NCI-H2029 (cell line): ENCODE results near the gene TSPEAR.

Source experiments
- DNase-seq: peaks from one replicate; lab custom pipeline; 2025; lab: John Stamatoyannopoulos, UW

Gene TSPEAR

DNA sequence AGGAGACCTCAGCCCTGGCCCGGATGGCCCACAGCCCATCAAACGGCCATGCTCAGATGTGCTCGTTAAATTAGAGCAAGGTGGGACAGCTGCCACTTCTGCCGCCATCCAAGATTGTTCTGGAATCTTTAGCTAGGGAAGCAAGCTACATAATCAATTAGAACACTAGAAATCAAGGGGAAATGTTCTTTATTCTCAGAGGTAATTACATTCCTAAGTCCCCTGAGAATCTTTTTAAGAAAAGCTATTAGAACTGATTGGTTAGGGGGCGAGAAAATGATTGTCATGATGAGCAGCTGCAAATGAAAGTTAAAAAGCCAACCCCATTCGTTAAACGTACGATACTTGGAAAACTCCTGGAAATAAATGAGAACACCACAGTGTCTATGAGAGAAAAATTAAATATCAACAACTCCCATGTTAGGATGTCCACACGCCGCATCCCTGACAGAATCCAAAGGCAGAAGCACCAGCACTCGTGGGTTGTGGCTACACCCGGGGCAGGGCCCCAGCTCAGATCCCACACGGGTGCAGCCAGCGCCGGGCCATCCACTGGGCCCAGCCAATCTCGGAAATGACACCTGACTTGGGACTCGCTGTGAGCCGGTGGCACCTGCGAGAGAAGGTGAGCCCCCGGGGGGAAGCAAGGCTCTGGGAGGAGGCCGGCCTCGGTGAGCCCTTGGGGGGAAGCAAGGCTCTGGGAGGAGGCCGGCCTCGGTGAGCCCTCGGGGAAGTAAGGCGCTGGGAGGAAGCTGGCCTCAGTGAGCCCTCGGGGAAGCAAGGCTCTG, 209.0 kb downstream of the TSPEAR start:
- no peak for DNase-seq

DNA sequence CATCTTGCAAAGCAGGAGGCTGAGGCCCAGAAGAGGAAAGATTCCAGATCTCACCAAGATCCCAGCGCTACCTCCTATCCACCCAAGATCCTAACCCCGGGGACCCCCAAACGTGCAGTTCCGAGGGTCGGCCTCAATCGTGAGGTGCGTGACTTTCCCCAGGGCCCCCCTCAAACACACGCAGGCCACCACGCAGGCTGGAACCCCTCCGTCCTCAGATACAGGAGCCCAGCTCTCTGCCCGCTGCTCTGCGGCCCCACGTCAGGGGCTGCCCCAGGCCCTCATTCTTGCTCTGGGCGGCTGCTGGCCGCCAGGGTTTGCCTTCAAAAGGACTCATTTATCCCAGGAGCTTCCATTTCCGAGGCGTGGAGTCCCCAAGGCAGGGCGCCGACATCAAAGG, 211.3 kb downstream of the TSPEAR start:
- DNase-seq = no peak

GRCh38 chr21:44499631-44500030, 211.7 kb downstream of the TSPEAR start:
- DNase-seq = no peak

DNA sequence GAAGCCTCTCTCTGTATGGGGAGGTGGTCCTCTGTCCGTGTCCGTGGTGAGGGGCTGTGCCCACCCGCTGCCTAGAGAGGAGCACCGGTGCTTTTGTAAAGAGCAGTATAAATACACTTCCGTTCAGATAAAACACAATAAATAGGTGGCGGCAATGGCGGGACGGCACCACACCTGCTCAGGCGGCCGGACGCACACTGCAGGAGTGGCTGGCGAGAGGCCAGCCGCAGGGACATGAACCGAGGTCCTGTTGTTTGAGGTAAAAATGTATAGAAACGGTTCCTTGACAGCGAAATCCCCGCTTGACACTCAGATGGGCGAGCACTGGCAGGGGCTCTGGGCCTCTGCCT, 212.2 kb downstream of the TSPEAR start:
- DNase-seq = peak; percentile 26

- no peak for DNase-seq
Measured at GRCh38 chr21:44498280-44499210, 212.8 kb downstream of the TSPEAR start.

- DNase-seq = peak; percentile 89
Measured at GRCh38 chr21:44497703-44498126, 213.7 kb downstream of the TSPEAR start.

DNA sequence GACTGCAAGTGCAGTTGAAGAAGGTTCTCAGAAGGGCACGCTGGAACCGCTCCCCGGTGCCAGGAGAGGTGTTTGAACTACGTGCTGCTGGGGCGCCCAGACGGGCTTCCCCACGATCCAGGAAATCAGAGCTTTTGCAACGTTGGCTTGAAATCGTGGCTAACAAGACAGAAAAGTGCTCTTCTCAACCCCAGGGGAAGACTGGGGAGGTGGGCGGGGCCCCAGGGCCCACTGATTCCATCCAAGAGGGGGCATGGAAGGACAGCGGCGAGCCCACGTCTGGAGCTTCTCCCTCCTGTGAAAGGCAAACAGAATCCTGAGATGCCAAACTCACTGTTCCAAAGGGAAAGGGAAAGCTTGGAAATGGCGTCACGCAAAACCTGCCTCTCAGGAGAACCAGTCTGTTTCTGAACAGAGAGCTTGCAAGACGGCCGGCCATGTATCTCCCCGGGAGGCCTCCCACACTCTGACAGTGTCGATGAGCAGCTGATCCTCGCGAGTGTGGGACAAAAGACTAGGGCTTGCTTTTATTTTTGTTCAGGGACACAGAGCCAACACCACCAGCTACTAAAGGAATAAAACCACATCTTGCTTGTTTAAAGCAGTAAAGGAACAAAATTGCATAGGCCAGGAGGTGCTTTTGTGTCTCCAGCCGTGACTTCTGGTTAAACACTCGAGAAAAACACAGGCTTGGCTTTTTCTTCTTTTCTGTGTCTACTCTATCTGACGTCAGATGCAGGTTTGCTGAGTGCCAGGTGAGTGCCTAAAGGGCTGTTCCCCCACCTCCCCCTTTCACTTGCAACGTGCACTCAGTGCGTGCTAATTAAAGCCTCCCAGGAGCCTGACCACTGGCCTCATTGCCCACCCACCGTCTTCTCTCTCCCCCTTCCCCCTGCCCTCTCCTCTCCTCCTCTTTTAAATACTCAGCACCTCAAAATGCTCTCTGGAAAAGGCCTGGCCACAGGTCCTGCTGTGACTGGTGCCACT, 214.5 kb downstream of the TSPEAR start:
- DNase-seq = peak; percentile 91

GRCh38 chr21:44495611-44496563, 215.5 kb downstream of the TSPEAR start:
- no peak for DNase-seq

DNA sequence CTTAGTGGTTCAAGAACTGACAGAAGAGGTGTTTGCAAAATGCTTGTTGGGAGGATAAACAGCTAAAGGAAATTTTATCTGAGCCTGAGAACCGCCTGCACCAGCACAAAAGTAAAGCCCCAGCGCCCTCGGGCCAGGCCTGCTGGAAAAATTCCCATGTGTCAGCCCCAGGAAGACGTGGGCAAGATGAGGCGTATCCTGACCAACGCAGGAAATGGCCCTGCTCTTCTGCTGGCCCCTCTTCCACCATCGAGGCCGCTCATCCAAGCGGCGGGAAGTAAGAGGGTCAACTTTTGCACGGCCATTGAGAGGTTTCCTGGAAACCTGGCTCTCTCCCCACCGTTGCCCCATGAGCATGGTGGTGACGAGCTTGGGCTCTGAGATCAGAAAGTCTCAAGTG, 216.4 kb downstream of the TSPEAR start:
- no peak for DNase-seq

DNA sequence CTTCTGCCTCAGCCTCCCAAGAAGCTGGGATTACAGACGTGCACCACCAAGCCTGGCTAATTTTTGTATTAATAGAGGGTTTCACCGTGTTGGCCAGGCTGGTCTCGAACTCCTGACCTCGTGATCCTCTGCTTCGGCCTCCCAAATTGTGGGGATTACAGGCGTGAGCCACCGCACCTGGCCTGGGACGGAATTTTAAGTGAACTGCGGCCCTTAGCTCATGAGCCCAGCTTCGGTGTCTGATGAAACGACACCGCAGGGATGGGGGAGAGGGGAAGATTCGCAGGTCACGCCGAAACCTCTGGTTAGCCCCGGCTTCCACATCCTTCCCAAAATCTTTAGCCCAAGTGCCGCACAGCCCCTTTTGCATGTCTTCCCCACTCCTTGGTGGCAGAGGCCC, 217.0 kb downstream of the TSPEAR start:
- no peak for DNase-seq

- DNase-seq = no peak
Measured at GRCh38 chr21:44492567-44493385, 218.6 kb downstream of the TSPEAR start.

DNA sequence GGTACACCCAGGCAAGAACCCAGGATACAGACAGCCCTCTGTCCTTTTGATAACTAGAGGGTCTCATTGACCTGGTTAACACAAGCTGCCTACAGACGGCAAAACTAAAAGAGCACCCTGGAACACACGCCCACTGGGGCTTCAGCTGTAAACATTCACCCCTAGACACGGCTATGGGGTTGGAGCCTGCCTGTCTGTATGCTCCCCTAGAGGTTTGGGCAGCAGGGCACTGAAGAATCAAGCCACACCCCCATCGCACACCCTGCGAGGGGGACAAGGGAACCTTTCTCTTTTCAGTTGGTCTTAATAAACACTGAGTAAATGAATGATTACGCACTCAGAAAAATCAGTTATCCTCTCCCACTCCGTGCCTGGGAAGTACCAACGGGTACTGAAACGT, 220.6 kb downstream of the TSPEAR start:
- no peak for DNase-seq

DNA sequence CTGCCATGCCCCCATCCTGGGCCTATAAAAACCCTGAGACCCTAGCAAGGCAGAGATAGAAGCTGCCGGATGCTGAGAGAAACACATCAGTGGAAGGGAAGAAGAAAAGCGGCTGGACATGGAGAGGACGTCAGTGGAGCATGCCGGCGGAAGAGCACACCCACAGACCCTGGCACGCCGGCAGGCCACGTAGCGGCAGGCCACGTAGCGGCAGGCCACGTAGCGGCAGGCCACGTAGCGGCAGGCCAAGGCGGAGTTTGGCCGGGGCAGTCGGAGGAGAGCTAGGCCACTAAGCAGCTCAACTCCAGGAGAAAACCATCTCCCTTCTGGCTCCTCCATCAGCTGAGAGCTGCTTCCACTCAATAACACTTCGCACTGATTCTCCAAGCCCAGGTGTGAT, 221.0 kb downstream of the TSPEAR start:
- DNase-seq = no peak

GRCh38 chr21:44489962-44490361, 221.4 kb downstream of the TSPEAR start:
- DNase-seq = no peak

- no peak for DNase-seq
Measured at GRCh38 chr21:44487831-44488230, 223.5 kb downstream of the TSPEAR start.

GRCh38 chr21:44486302-44486701, 225.1 kb downstream of the TSPEAR start:
- DNase-seq = no peak

DNA sequence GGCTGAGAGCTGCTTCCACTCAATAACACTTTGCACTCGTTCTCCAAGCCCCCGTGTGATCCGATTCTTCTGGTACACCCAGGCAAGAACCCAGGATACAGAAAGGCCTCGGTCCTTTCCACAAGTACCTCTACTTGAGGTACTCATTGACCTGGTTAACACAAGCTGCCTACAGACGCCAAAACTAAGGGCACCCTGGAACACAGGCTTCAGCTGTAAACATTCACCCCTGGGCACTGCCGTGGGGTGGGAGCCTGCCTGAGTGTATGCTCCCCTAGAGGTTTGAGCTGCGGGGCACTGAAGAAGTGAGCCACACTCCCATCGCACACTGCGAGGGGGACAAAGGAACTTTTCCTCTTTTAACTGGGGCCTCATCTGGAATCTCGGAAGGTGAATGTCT, 225.6 kb downstream of the TSPEAR start:
- DNase-seq = no peak

DNA sequence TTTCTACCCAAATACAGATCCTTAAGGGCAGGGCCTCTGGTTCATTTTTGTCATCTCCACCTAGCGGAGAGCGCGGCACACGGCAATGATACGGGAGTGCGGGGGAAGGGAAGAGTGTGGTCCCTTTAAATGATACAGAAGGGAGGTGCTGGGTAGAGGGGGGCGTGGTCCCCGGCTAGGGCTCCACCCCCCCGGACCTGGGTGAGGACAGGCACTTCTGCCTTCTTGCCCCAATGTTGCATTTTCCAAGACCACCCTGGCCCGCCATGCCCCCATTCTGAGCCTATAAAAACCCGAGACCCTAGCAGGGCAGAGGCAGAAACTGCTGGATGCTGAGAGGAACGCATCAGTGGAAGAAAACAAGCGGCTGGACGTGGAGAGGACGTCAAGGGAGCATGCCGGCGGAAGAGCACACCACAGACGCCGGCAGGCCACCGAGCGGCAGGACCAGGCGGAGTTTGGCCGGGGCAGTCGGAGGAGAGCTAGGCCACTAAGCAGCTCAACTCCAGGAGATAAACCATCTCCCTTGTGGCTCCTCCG, 226.0 kb downstream of the TSPEAR start:
- peak; percentile 81 for DNase-seq

- no peak for DNase-seq
Measured at GRCh38 chr21:44484498-44485253, 226.7 kb downstream of the TSPEAR start.
